A673 (cell line): ENCODE measurements around the gene MAMDC2. TPM values are rescaled to one million over a fixed set of nuclear protein-coding genes. Genes with fewer than 3 reads are reported as not detected.
"Not testable (repeated sequence)": the region's sequence is repeated elsewhere in the genome, so short reads cannot be mapped to it uniquely, and the experiment has no call there.

Experiments
- BruUV-seq: library from RNA; stranded (reverse); fragments of 400-500 nt; replicated peaks from 2 replicates; lab custom pipeline; 2021; lab: Mats Ljungman, UMichigan
- CTCF ChIA-PET: fragments of 300-600 bp; sonication (Branson Sonifier 250); formaldehyde crosslinking; loops from one replicate; lab custom pipeline; 2022; ENCODE audit warnings: antibody characterized with exemption; lab: Charles Lee
- POLR2A ChIA-PET: fragments of 300-600 bp; sonication (Branson Sonifier 250); formaldehyde crosslinking; loops from one replicate; lab custom pipeline; 2022; ENCODE audit warnings: antibody characterized with exemption; ENCODE audit not compliant: low non-redundant PET; lab: Charles Lee
- DNase-seq: peaks from one replicate; pipeline ENCODE4 v3.0.0-alpha.2; 2015; ENCODE audit warnings: low spot score
- H3K27ac ChIP-seq: fragments of 200-600 bp; sonication (generic); 2 replicates; pipeline ENCODE4 v1.5.1; 2016; ENCODE audit warnings: mixed run types, low read depth, mild to moderate bottlenecking, mixed read lengths, antibody characterized with exemption, low read length; ENCODE audit not compliant: poor library complexity, severe bottlenecking
- H3K27me3 ChIP-seq: fragments of 200-600 bp; sonication (generic); replicated peaks from 2 replicates; pipeline ENCODE4 v1.6.1; 2017; ENCODE audit warnings: mixed run types, low read depth, mild to moderate bottlenecking, mixed read lengths, antibody characterized with exemption, low read length; ENCODE audit not compliant: insufficient read depth, poor library complexity
- H3K36me3 ChIP-seq: fragments of 200-600 bp; sonication (generic); 2 replicates; pipeline ENCODE4 v1.6.1; 2016; ENCODE audit warnings: mixed run types, mild to moderate bottlenecking, mixed read lengths, antibody characterized with exemption, low read length; ENCODE audit not compliant: insufficient read depth, poor library complexity, severe bottlenecking
- H3K4me1 ChIP-seq: fragments of 200-600 bp; sonication (generic); 2 replicates; pipeline ENCODE4 v1.6.1; 2017; ENCODE audit warnings: mixed run types, mild to moderate bottlenecking, mixed read lengths, antibody characterized with exemption, low read length; ENCODE audit not compliant: insufficient read depth, poor library complexity, severe bottlenecking
- H3K4me3 ChIP-seq: fragments of 200-600 bp; sonication (generic); 2 replicates; pipeline ENCODE4 v1.5.1; 2016; ENCODE audit warnings: low read depth, mixed run types, mild to moderate bottlenecking, mixed read lengths, low read length; ENCODE audit not compliant: poor library complexity, severe bottlenecking
- H3K9me3 ChIP-seq: fragments of 200-600 bp; sonication (generic); 2 replicates; pipeline ENCODE4 v1.6.1; 2016; ENCODE audit warnings: mixed run types, low read depth, mild to moderate bottlenecking, mixed read lengths, antibody characterized with exemption, low read length; ENCODE audit not compliant: poor library complexity, severe bottlenecking
- EZH2 ChIP-seq: fragments of 200-600 bp; sonication (generic); IDR thresholded peaks from 2 replicates; pipeline ENCODE4 v1.6.1; 2017; ENCODE audit warnings: borderline replicate concordance, low read depth, mild to moderate bottlenecking, mixed read lengths, antibody characterized with exemption, low read length; ENCODE audit not compliant: poor library complexity, severe bottlenecking
- intact Hi-C: fragments of 100-400 bp; cut with micrococcal nuclease; formaldehyde crosslinking; loops from one replicate; pipeline ENCODE4 v1.10.0; 2022; ENCODE audit not compliant: unreplicated experiment
- total RNA-seq: library from RNA; stranded (reverse); gene quantifications from 2 replicates; pipeline ENCODE4 v1.2.3, GENCODE V29; 2021
- TF ChIP-seq, protein P1 (sequence below): fragments of 300-800, 200-600 bp; sonication (generic); conservative IDR thresholded peaks from 2 replicates; pipeline ENCODE4 v1.5.1; 2017; ENCODE audit warnings: low read depth, mild to moderate bottlenecking, antibody characterized with exemption, low read length, moderate library complexity, mixed read lengths

MAMDC2 gene
- total RNA-seq, 1 experiment from 2014 or later = not detected

DNA sequence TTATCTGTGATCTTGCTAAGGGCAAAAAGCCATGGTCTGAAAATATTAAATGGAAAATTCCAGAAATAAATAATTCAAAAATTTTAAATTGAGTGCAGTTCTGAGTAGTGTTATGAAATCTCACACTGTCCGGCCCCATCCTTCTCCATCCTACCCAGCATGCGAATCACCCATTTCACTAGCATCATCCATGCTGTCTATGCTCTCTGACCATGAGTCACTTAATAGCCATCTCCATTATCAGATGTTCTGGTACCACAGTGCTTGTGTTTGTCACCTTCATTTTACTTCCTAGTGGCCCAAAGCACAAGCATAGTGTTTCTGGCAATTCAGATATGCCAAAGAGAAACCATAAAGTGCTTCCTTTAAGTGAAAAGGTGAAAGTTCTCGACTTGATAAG lies 151.8 kb downstream of the MAMDC2 start:
- H3K27ac ChIP-seq = no peak overlapping the region
- H3K9me3 ChIP-seq = no peaks in the 10 kb centered on the region
- BruUV-seq = no TSS peak
- no peaks in the 10 kb centered on the region for H3K27me3 ChIP-seq
- TF ChIP-seq, protein P1, sequence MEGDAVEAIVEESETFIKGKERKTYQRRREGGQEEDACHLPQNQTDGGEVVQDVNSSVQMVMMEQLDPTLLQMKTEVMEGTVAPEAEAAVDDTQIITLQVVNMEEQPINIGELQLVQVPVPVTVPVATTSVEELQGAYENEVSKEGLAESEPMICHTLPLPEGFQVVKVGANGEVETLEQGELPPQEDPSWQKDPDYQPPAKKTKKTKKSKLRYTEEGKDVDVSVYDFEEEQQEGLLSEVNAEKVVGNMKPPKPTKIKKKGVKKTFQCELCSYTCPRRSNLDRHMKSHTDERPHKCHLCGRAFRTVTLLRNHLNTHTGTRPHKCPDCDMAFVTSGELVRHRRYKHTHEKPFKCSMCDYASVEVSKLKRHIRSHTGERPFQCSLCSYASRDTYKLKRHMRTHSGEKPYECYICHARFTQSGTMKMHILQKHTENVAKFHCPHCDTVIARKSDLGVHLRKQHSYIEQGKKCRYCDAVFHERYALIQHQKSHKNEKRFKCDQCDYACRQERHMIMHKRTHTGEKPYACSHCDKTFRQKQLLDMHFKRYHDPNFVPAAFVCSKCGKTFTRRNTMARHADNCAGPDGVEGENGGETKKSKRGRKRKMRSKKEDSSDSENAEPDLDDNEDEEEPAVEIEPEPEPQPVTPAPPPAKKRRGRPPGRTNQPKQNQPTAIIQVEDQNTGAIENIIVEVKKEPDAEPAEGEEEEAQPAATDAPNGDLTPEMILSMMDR = no peak
- no peak for TF ChIP-seq EZH2
- intact Hi-C loops = no loop called here
- no peak overlapping the region for H3K4me3 ChIP-seq
- POLR2A ChIA-PET = no interaction called here
- DNase-seq = no peak
- no peaks in the 10 kb centered on the region for H3K36me3 ChIP-seq
- H3K4me1 ChIP-seq = no peaks in the 10 kb centered on the region
- CTCF ChIA-PET = no interaction called here

DNA sequence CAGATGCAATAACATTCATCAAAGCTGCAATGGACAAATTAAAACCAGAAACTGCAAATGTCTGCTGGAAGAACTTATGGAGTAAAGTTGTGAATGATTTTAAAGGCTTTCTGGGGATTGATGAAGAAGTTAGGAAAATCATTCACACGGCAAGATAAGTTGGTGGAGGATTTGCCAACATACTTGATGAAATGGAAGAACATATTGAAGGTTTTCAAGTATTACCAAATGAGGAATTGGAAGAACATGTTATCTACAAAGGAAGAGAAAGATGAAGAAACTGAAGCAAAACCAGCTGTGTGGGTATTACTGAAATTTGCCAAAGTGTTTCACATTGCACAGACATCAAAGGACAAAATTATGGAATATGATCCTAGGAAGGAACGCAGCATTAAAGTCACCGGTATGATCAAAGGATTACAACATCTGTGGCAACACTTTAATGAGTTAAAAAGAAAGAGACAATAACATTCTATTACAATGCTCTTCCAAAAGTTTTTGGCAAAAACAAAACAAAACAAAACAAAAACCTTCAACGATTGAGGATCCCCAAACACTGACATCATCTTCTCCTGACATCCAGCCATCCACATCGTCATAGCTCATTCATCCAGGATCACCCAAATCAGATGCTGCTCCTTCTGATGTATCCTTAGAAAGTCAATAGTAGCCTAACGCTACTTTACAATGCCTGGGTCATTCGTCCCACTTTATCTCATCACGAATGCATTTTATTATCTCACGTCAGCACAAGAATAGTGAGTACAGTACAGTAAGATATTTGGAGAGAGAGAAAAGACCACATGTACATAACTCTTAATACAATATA lies 153.8 kb downstream of the MAMDC2 start:
- H3K4me1 ChIP-seq = no peaks in the 10 kb centered on the region

DNA sequence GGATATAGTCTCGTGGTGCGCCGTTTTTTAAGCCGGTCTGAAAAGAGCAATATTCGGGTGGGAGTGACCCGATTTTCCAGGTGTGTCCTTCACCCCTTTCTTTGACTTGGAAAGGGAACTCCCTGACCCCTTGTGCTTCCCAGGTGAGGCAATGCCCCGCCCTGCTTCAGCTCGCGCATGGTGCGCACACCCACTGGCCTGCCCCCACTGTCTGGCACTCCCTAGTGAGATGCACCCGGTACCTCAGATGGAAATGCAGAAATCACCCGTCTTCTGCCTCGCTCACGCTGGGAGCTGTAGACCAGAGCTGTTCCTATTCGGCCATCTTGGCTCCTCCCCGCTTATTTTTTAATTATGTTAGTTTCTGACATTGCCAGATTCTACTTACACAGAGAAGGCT lies 161.1 kb downstream of the MAMDC2 start:
- H3K27me3 ChIP-seq, H3K4me3 ChIP-seq, H3K4me1 ChIP-seq, H3K9me3 ChIP-seq, H3K36me3 ChIP-seq, intact Hi-C loops, H3K27ac ChIP-seq, DNase-seq, POLR2A ChIA-PET, CTCF ChIA-PET, BruUV-seq: not testable (repeated sequence)

More for the DNA sequence above, 153.8 kb downstream of the MAMDC2 start:
- no TSS peak for BruUV-seq
- CTCF ChIA-PET = no interaction called here
- H3K27ac ChIP-seq = no peak overlapping the region
- POLR2A ChIA-PET = no interaction called here
- H3K27me3 ChIP-seq = no peaks in the 10 kb centered on the region
- TF ChIP-seq EZH2 = no peak
- TF ChIP-seq, protein P1 = no peak
- intact Hi-C loops = no loop called here
- no peaks in the 10 kb centered on the region for H3K36me3 ChIP-seq
- H3K9me3 ChIP-seq = no peaks in the 10 kb centered on the region
- no peak overlapping the region for H3K4me3 ChIP-seq
- no peak for DNase-seq
